ENCODE measurements around the gene MKKS. TPM values are rescaled to one million over a fixed set of nuclear protein-coding genes. Genes with fewer than 3 reads are reported as not detected.
A peak's percentile ranks its signal among the peaks of the same experiment; 100 is the strongest.

The MKKS gene
- total RNA-seq, 1 donor from 2014 or later = 5.1 TPM

DNA sequence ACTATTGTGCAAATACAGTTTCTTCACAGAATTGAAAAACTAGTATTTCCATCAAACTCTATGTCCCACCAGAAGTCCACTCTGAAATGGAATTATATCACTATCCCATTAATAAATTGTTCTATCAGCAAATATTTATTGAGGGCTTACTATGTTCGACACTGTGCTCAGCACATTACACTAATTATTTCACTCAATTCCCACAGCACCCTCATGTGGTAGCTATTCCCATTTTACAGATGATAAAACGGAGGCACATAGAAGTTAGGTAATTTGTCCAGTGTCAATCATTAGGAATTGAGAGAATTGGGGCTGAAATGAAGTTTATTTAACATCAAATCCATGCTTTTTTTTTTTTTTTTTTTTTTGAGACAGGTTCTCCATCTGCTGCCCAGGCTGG lies 52.5 kb downstream of the MKKS start:
- TF ChIP-seq, protein P1, sequence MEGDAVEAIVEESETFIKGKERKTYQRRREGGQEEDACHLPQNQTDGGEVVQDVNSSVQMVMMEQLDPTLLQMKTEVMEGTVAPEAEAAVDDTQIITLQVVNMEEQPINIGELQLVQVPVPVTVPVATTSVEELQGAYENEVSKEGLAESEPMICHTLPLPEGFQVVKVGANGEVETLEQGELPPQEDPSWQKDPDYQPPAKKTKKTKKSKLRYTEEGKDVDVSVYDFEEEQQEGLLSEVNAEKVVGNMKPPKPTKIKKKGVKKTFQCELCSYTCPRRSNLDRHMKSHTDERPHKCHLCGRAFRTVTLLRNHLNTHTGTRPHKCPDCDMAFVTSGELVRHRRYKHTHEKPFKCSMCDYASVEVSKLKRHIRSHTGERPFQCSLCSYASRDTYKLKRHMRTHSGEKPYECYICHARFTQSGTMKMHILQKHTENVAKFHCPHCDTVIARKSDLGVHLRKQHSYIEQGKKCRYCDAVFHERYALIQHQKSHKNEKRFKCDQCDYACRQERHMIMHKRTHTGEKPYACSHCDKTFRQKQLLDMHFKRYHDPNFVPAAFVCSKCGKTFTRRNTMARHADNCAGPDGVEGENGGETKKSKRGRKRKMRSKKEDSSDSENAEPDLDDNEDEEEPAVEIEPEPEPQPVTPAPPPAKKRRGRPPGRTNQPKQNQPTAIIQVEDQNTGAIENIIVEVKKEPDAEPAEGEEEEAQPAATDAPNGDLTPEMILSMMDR (conservative IDR thresholded peaks at IDR 0.05; ENCODE audit: low read depth, low read length) = peak; percentile 26
- H3K4me3 ChIP-seq (ENCODE audit: low read depth, low read length) = no peak overlapping the region
- DNase-seq (ENCODE audit: low read depth) = no peak

GRCh38 chr20:10379761-10380160 lies 54.3 kb downstream of the MKKS start:
- no peak for DNase-seq (ENCODE audit: low read depth)
- no peak overlapping the region for H3K4me3 ChIP-seq (ENCODE audit: low read depth, low read length)
- TF ChIP-seq, protein P1 (conservative IDR thresholded peaks at IDR 0.05; ENCODE audit: low read depth, low read length) = no peak

- no peak for DNase-seq (ENCODE audit: low read depth)
Measured at GRCh38 chr20:10376270-10377075, 57.5 kb downstream of the MKKS start.

GRCh38 chr20:10375191-10375590 lies 58.8 kb downstream of the MKKS start:
- H3K4me3 ChIP-seq (ENCODE audit: low read depth, low read length) = no peak overlapping the region
- no peak for DNase-seq (ENCODE audit: low read depth)
- TF ChIP-seq, protein P1 (conservative IDR thresholded peaks at IDR 0.05; ENCODE audit: low read depth, low read length) = no peak

More at GRCh38 chr20:10376270-10377075, 57.5 kb downstream of the MKKS start:
- no peak overlapping the region for H3K4me3 ChIP-seq (ENCODE audit: low read depth, low read length)
- TF ChIP-seq, protein P1 (conservative IDR thresholded peaks at IDR 0.05; ENCODE audit: low read depth, low read length) = no peak

- DNase-seq (ENCODE audit: low read depth) = no peak
- H3K4me3 ChIP-seq (ENCODE audit: low read depth, low read length) = no peak overlapping the region
- TF ChIP-seq, protein P1 (conservative IDR thresholded peaks at IDR 0.05; ENCODE audit: low read depth, low read length) = no peak
Measured at GRCh38 chr20:10374036-10374435, 60.0 kb downstream of the MKKS start.

GRCh38 chr20:10371467-10371866 lies 62.6 kb downstream of the MKKS start:
- no peak overlapping the region for H3K4me3 ChIP-seq (ENCODE audit: low read depth, low read length)

More at GRCh38 chr20:10371467-10371866, 62.6 kb downstream of the MKKS start:
- TF ChIP-seq, protein P1 (conservative IDR thresholded peaks at IDR 0.05; ENCODE audit: low read depth, low read length) = no peak
- no peak for DNase-seq (ENCODE audit: low read depth)
